ENCODE data around the gene TRAPPC14. TPM values are rescaled to one million over a fixed set of nuclear protein-coding genes. Genes with fewer than 3 reads are reported as not detected.

Gene TRAPPC14
- polyA plus RNA-seq, 1 of the 3 experiments (the other 2 are of a cell fraction): 13.9 TPM

DNA sequence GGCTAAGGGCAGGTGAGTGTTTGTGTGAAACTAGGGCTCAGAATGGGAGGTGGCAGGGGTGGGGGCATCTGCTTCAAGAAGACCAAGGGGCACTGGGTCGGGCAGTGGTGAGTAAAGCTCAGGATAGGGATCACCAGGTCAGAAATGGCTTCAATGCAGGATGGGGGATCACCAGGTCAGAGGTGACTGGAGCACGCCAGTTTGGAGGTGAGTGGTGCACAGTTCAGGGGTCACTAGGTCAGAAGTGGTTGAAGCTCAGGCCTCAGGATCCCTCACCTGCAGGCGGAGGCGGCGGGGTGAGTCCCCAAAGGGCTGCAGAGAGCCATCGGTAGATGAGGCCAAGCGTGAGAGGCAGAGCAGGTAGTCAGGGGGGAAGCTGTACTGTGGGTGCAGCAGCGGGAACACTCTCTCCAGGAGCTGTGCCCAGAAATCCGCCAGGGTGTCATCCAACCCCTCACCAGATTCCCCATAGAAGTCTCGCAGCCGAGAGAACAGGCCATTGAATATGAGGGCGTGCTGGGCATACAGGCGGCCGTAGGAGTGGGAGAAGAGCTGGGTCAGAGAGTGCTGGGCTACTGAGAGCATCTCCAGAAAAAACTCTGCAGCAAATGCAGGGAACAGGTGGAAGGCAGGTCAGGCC, 16.9 kb upstream of the TRAPPC14 start:
- ChIA-PET POLR2A (interaction anchor here (1.2 kb wide), 1 partner anchor 8 kb away, joined by 4 read pairs; no protein-coding TSS in a partner anchor), CTCF (interaction anchor here (1.0 to 7.7 kb wide), 4 partner anchors 14 to 167 kb away, joined by 3 to 54 read pairs (median 18); no protein-coding TSS in a partner anchor)
- no peaks in the 10 kb centered on the region for H3K9me3 ChIP-seq
- peaks cover 6 to 21% of the 10 kb centered on the region in 2 experiments for H3K36me3 ChIP-seq (replicated peaks in 1 of 2; ENCODE audit: control insufficient read depth in 1 of 2, insufficient read depth in 2 of 2, low read length in 1 of 2)
- H3K4me1 ChIP-seq (ENCODE audit: control insufficient read depth in 1 of 2, insufficient read depth in 2 of 2, low read depth in 1 of 2, low read length in 1 of 2): peaks cover 0 to 16% of the 10 kb centered on the region in 2 experiments; a peak in 1 of 4 replicates
- H2AFZ ChIP-seq (ENCODE audit: low read depth): no peak overlapping the region
- no peak overlapping the region for H3K27ac ChIP-seq (ENCODE audit: low read depth in 2 of 2, low read length in 1 of 2)
- H3K4me2 ChIP-seq: peak overlapping the region; percentile 95; the same call in 1 of the 2 replicates
- no peak for DNase-seq
- H3K4me3 ChIP-seq (ENCODE audit: low read depth in 2 of 2, low read length in 1 of 2): no peak overlapping the region; a peak in 1 of 4 replicates
- no peak for TF ChIP-seq FOXJ3 (CRISPR knock-in tag; IDR thresholded peaks at IDR 0.05)
- WGBS (ENCODE audit: low lambda C conversion rate): 95% methylated on average over 14 of the region's 14 CpGs
- H3K9ac ChIP-seq: no peak overlapping the region
- H3K9me2 ChIP-seq: no peaks in the 10 kb centered on the region
- no peaks in the 10 kb centered on the region for H4K20me1 ChIP-seq (ENCODE audit: insufficient read depth)
- peaks cover 15% of the 10 kb centered on the region for H3K79me2 ChIP-seq (ENCODE audit: insufficient read depth)
- H3F3A ChIP-seq (replicated peaks; ENCODE audit: insufficient read depth): peaks cover 1% of the 10 kb centered on the region
- no peaks in the 10 kb centered on the region for H3K27me3 ChIP-seq (ENCODE audit: insufficient read depth)

GRCh38 chr7:100174582-100174981, 16.1 kb upstream of the TRAPPC14 start:
- TF ChIP-seq EZH2phosphoT487 (IDR thresholded peaks at IDR 0.05; ENCODE audit: borderline replicate concordance, low read depth) (no peak), GATA2 (CRISPR knock-in tag; IDR thresholded peaks at IDR 0.05) (no peak), YY1 (IDR thresholded peaks at IDR 0.05; ENCODE audit: low read depth) (no peak), FOXM1 (IDR thresholded peaks at IDR 0.05; ENCODE audit: low read depth) (no peak), EP300 (IDR thresholded peaks at IDR 0.05; ENCODE audit: borderline replicate concordance in 1 of 2, low read depth in 1 of 2, low read length in 1 of 2) (no peak), CHD2 (IDR thresholded peaks at IDR 0.05; ENCODE audit: low read length, partially characterized antibody) (no peak), TAF1 (IDR thresholded peaks at IDR 0.05; ENCODE audit: borderline replicate concordance, low read depth, low read length) (no peak), ELF1 (IDR thresholded peaks at IDR 0.05) (no peak), FOSL2 (IDR thresholded peaks at IDR 0.05; ENCODE audit: borderline replicate concordance, low read depth) (no peak), RXRA (IDR thresholded peaks at IDR 0.05; ENCODE audit: borderline replicate concordance, low read depth) (no peak), POLR2AphosphoS5 (IDR thresholded peaks at IDR 0.05; ENCODE audit: low read depth, low read length) (no peak), TCF12 (IDR thresholded peaks at IDR 0.05) (no peak), FOXJ3 (CRISPR knock-in tag; IDR thresholded peaks at IDR 0.05) (no peak), GABPA (IDR thresholded peaks at IDR 0.05; ENCODE audit: low read depth) (no peak), RFX5 (IDR thresholded peaks at IDR 0.05; ENCODE audit: low read length) (no peak)
- TF ChIP-seq, protein P1, sequence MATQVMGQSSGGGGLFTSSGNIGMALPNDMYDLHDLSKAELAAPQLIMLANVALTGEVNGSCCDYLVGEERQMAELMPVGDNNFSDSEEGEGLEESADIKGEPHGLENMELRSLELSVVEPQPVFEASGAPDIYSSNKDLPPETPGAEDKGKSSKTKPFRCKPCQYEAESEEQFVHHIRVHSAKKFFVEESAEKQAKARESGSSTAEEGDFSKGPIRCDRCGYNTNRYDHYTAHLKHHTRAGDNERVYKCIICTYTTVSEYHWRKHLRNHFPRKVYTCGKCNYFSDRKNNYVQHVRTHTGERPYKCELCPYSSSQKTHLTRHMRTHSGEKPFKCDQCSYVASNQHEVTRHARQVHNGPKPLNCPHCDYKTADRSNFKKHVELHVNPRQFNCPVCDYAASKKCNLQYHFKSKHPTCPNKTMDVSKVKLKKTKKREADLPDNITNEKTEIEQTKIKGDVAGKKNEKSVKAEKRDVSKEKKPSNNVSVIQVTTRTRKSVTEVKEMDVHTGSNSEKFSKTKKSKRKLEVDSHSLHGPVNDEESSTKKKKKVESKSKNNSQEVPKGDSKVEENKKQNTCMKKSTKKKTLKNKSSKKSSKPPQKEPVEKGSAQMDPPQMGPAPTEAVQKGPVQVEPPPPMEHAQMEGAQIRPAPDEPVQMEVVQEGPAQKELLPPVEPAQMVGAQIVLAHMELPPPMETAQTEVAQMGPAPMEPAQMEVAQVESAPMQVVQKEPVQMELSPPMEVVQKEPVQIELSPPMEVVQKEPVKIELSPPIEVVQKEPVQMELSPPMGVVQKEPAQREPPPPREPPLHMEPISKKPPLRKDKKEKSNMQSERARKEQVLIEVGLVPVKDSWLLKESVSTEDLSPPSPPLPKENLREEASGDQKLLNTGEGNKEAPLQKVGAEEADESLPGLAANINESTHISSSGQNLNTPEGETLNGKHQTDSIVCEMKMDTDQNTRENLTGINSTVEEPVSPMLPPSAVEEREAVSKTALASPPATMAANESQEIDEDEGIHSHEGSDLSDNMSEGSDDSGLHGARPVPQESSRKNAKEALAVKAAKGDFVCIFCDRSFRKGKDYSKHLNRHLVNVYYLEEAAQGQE (IDR thresholded peaks at IDR 0.05; ENCODE audit: low read depth, low read length): no peak
- TF ChIP-seq, protein P2, sequence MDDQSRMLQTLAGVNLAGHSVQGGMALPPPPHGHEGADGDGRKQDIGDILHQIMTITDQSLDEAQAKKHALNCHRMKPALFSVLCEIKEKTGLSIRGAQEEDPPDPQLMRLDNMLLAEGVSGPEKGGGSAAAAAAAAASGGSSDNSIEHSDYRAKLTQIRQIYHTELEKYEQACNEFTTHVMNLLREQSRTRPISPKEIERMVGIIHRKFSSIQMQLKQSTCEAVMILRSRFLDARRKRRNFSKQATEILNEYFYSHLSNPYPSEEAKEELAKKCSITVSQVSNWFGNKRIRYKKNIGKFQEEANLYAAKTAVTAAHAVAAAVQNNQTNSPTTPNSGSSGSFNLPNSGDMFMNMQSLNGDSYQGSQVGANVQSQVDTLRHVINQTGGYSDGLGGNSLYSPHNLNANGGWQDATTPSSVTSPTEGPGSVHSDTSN (IDR thresholded peaks at IDR 0.05): no peak
- no peaks in the 10 kb centered on the region for H3K9me2 ChIP-seq
- WGBS (ENCODE audit: low lambda C conversion rate): 91% methylated on average over 5 of the region's 5 CpGs

More at GRCh38 chr7:100174582-100174981, 16.1 kb upstream of the TRAPPC14 start:
- H3K36me3 ChIP-seq (replicated peaks in 1 of 2; ENCODE audit: control insufficient read depth in 1 of 2, insufficient read depth in 2 of 2, low read length in 1 of 2): peaks cover 6 to 21% of the 10 kb centered on the region in 2 experiments
- H3K9ac ChIP-seq: no peak overlapping the region
- no peak overlapping the region for H3K27ac ChIP-seq (ENCODE audit: low read depth in 2 of 2, low read length in 1 of 2)
- peaks cover 0 to 16% of the 10 kb centered on the region in 2 experiments; a peak in 1 of 4 replicates for H3K4me1 ChIP-seq (ENCODE audit: control insufficient read depth in 1 of 2, insufficient read depth in 2 of 2, low read depth in 1 of 2, low read length in 1 of 2)
- no peak for DNase-seq
- peaks cover 15% of the 10 kb centered on the region for H3K79me2 ChIP-seq (ENCODE audit: insufficient read depth)
- H2AFZ ChIP-seq (ENCODE audit: low read depth): no peak overlapping the region
- ChIA-PET CTCF (interaction anchor here (1.0 to 7.7 kb wide), 2 partner anchors 42 to 168 kb away, joined by 3 to 54 read pairs; no protein-coding TSS in a partner anchor), POLR2A (no interaction called here)
- H3K4me3 ChIP-seq (ENCODE audit: low read depth in 2 of 2, low read length in 1 of 2): no peak overlapping the region
- no peaks in the 10 kb centered on the region for H3K27me3 ChIP-seq (ENCODE audit: insufficient read depth)
- H3F3A ChIP-seq (replicated peaks; ENCODE audit: insufficient read depth): peaks cover 7% of the 10 kb centered on the region
- no peak overlapping the region for H3K4me2 ChIP-seq
- H4K20me1 ChIP-seq (ENCODE audit: insufficient read depth): no peaks in the 10 kb centered on the region
- H3K9me3 ChIP-seq: no peaks in the 10 kb centered on the region
